HG03108 (cell line): Measurements from ENCODE around the gene NF1.
"Not testable (repeated sequence)": the region's sequence is repeated elsewhere in the genome, so short reads cannot be mapped to it uniquely, and the experiment has no call there.

Experiments used
- ATAC-seq: cut with Tn5 transposase; IDR thresholded peaks from one replicate; pipeline ENCODE4 v1.9.1; 2021; ENCODE audit warnings: moderate library complexity; ENCODE audit not compliant: unreplicated experiment

NF1 gene

GRCh38 chr17:31172388-31172787 is 77.6 kb downstream of the NF1 start:
- ATAC-seq, result no peak

- ATAC-seq, result no peak
These were observed 79.4 kb downstream of the NF1 start for GRCh38 chr17:31174215-31174614.

- ATAC-seq, result no peak
These were observed 80.5 kb downstream of the NF1 start for GRCh38 chr17:31175237-31175636.

GRCh38 chr17:31176143-31176542 is 81.4 kb downstream of the NF1 start:
- ATAC-seq, result not testable (repeated sequence)

- not testable (repeated sequence) for ATAC-seq
These were observed 84.2 kb downstream of the NF1 start for GRCh38 chr17:31178951-31179350.

GRCh38 chr17:31195305-31195704 is 100.5 kb downstream of the NF1 start:
- no peak for ATAC-seq

GRCh38 chr17:31198026-31198425 is 103.2 kb downstream of the NF1 start:
- no peak for ATAC-seq

GRCh38 chr17:31198666-31199065 is 103.9 kb downstream of the NF1 start:
- not testable (repeated sequence) for ATAC-seq

- ATAC-seq, result no peak
These were observed 105.5 kb downstream of the NF1 start for GRCh38 chr17:31200287-31200686.

GRCh38 chr17:31202968-31203367 is 108.2 kb downstream of the NF1 start:
- no peak for ATAC-seq

GRCh38 chr17:31211352-31212012 is 116.7 kb downstream of the NF1 start:
- ATAC-seq, result no peak

- no peak for ATAC-seq
These were observed 121.4 kb downstream of the NF1 start for GRCh38 chr17:31216031-31216751.

- no peak for ATAC-seq
These were observed 129.6 kb downstream of the NF1 start for GRCh38 chr17:31224366-31224765.

- ATAC-seq, result no peak
These were observed 131.1 kb downstream of the NF1 start for GRCh38 chr17:31225831-31226230.

GRCh38 chr17:31226373-31226772 is 131.6 kb downstream of the NF1 start:
- no peak for ATAC-seq

- ATAC-seq, result no peak
These were observed 132.2 kb downstream of the NF1 start for GRCh38 chr17:31226950-31227349.

- ATAC-seq, result no peak
These were observed 137.1 kb downstream of the NF1 start for GRCh38 chr17:31231852-31232251.

GRCh38 chr17:31235110-31235509 is 140.3 kb downstream of the NF1 start:
- ATAC-seq, result no peak

GRCh38 chr17:31236137-31236536 is 141.4 kb downstream of the NF1 start:
- no peak for ATAC-seq

- no peak for ATAC-seq
These were observed 141.9 kb downstream of the NF1 start for GRCh38 chr17:31236712-31237111.

- ATAC-seq, result no peak
These were observed 146.3 kb downstream of the NF1 start for GRCh38 chr17:31241116-31241515.

GRCh38 chr17:31248986-31249834 is 154.4 kb downstream of the NF1 start:
- ATAC-seq, result no peak
